ENCODE results near the gene ZFX. TPM values are rescaled to one million over a fixed set of nuclear protein-coding genes. Genes with fewer than 3 reads are reported as not detected.
A peak's percentile ranks its signal among the peaks of the same experiment; 100 is the strongest.

The ZFX gene
- total RNA-seq, 1 experiment from 2014 or later: 66.8 TPM

- Histone ChIP-seq H4K20me1 (ENCODE audit: control insufficient read depth, insufficient read depth, insufficient read length) (no peaks in the 10 kb centered on the region), H3K23me2 (ENCODE audit: insufficient read length, low read depth, low read length, poor library complexity, severe bottlenecking) (no peaks in the 10 kb centered on the region), H3K14ac (ENCODE audit: insufficient read depth, low read length) (no peak overlapping the region), H2BK12ac (ENCODE audit: insufficient read length, low read depth, low read length) (no peak overlapping the region), H4K8ac (replicated peaks; ENCODE audit: insufficient read length, low read depth, low read length) (no peak overlapping the region), H3K27ac (ENCODE audit: insufficient read length, low read depth, low read length) (no peak overlapping the region), H3K9me3 (ENCODE audit: control insufficient read depth, low read depth, low read length) (no peaks in the 10 kb centered on the region), H2AFZ (ENCODE audit: low read length) (no peak overlapping the region), H3K79me1 (ENCODE audit: insufficient read depth, low read depth, low read length, poor library complexity, severe bottlenecking) (no peaks in the 10 kb centered on the region), H3K56ac (ENCODE audit: insufficient read length, low read depth, low read length) (no peak overlapping the region), H2BK120ac (ENCODE audit: low read depth, low read length, poor library complexity, severe bottlenecking) (no peak overlapping the region), H3T11ph (ENCODE audit: low read length) (no peak overlapping the region), H2BK20ac (ENCODE audit: low read depth, low read length, poor library complexity, severe bottlenecking) (no peak overlapping the region), H3K27me3 (ENCODE audit: insufficient read depth, low read length) (no peaks in the 10 kb centered on the region), H4K91ac (ENCODE audit: insufficient read length, low read depth, low read length) (no peak overlapping the region), H3K9ac (ENCODE audit: extremely low read depth, insufficient read length, low read length) (no peak overlapping the region), H2AK5ac (ENCODE audit: insufficient read length, low read length) (no peak overlapping the region), H3K4me2 (ENCODE audit: insufficient read depth, insufficient read length, low read length) (no peak overlapping the region), H3K79me2 (ENCODE audit: insufficient read depth, low read length) (peaks cover 3% of the 10 kb centered on the region; the same call in 1 of the 2 replicates), H2BK5ac (ENCODE audit: insufficient read length, low read length) (no peak overlapping the region), H2BK15ac (ENCODE audit: low read depth, low read length) (no peak overlapping the region), H4K5ac (ENCODE audit: insufficient read length, low read depth, low read length) (no peak overlapping the region), H3K23ac (ENCODE audit: insufficient read length, low read depth, low read length) (no peak overlapping the region), H3K4ac (ENCODE audit: low read depth, low read length) (no peak overlapping the region), H3K4me1 (ENCODE audit: insufficient read depth, low read length) (no peaks in the 10 kb centered on the region), H3K18ac (ENCODE audit: insufficient read length, low read depth, low read length) (no peak overlapping the region)
- Mint-ChIP-seq H3K27me3 (ENCODE audit: low read depth) (no peaks in the 10 kb centered on the region), H3K9me3 (no peaks in the 10 kb centered on the region), H3K27ac (peak overlapping the region in 2 of 3 experiments; percentile 26 to 51; a peak in 5 of 7 replicates), H3K36me3 (ENCODE audit: insufficient read depth in 1 of 3, low read depth in 3 of 3) (peaks cover 4 to 32% (median 14%) of the 10 kb centered on the region in 3 experiments; a peak in 6 of 7 replicates), H3K4me3 (no peak overlapping the region), H3K4me1 (peaks cover 17 to 22% of the 10 kb centered on the region in 2 experiments)
- DNase-seq: no peak
- no peak for TF ChIP-seq CTCF (conservative IDR thresholded peaks at IDR 0.05)
- no CpG with 5 or more reads among the region's 13 CpGs for WGBS (ENCODE audit: extremely low coverage, insufficient read length, low lambda C conversion rate)
Observed at GRCh38 chrX:24203072-24203808, 53.7 kb downstream of the ZFX start.
